ENCODE measurements around the gene RUBCN. TPM values are rescaled to one million over a fixed set of nuclear protein-coding genes. Genes with fewer than 3 reads are reported as not detected.
"Not testable (repeated sequence)": the region's sequence is repeated elsewhere in the genome, so short reads cannot be mapped to it uniquely, and the experiment has no call there.

Gene RUBCN
- total RNA-seq, 2 donors from 2014 or later: 42.7 to 59.7 TPM

DNA sequence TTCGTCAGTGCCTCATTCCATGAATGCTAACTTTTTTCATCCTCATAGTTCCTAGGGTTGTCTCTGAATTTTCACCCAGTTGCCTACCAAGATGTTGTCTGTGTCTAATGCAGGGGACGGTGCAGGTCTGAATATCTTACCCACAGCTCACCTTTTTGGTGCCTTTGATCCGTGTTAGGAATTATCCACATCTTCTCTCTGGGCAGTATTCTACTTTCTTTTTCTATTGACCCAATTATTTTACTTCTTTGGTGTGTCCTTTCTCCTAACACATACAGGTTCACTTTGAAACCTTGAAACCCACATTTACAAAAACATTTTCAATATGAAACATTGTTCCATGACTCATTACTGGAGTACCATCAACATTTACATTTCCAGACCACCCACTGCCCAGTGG is 80.6 kb downstream of the RUBCN start:
- not testable (repeated sequence) for H3K4me1 Mint-ChIP-seq (ENCODE audit: low read depth in 2 of 2); H3K9me3 Mint-ChIP-seq; ATAC-seq; DNase-seq (ENCODE audit: low spot score); H3K36me3 Mint-ChIP-seq; H3K27me3 Mint-ChIP-seq
- Mint-ChIP-seq H3K4me3 (peak overlapping the region; percentile 90), H3K27ac (peak overlapping the region; percentile 30 to 81)

GRCh38 chr3:197654998-197655330 is 81.7 kb downstream of the RUBCN start:
- not testable (repeated sequence) for DNase-seq (ENCODE audit: low spot score); H3K27ac Mint-ChIP-seq; H3K4me1 Mint-ChIP-seq (ENCODE audit: low read depth in 2 of 2); H3K27me3 Mint-ChIP-seq; H3K9me3 Mint-ChIP-seq; H3K36me3 Mint-ChIP-seq; H3K4me3 Mint-ChIP-seq
- peak in 1 of 2 donors; percentile 46 for ATAC-seq

DNA sequence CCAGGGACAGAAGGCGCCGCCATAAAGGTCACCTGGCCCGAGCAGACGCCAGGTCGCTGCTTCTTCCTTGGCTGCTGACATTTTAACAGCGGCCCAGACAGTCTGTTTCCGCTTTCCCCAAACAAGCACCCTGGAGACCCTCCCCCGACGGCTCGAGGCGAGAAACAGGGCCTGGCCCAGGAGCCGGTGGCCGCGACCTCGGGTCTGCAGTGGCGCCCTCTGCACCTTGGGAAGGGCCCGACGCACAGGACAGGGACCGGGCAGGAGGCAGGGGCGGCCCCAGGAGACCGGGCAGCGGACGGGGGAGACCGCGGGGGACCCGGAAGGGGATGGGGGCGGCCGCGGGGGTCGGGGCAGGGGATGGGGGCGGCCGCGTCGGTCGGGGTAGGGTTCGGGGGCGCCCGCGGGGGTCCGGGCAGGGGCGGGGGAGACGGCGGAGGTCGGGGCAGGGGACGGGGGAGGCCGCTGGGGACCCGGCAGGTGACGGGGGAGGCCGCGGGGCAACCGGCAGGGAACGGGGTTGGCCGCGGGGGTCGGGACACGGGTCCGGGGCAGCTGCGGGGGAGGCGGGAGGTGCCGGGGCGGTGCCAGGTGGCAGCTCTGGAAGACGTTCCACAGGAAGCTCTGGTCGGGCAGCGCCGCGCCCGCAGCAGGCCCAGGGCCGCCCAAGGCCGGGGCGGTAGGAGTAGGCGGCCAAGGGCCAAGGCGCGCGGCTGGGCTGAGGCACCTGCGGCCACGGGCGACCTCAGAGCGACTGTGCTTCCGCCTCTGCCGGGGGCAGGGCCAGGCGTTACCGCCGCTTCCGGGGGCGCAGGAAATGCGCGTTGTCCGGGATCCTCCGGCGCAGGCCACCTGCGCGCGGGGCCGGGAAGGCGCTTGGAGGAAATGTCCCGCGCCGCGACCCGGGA is 82.4 kb downstream of the RUBCN start:
- H3K4me1 Mint-ChIP-seq (ENCODE audit: low read depth in 2 of 2); H3K36me3 Mint-ChIP-seq; H3K27me3 Mint-ChIP-seq; H3K4me3 Mint-ChIP-seq; H3K9me3 Mint-ChIP-seq; H3K27ac Mint-ChIP-seq: not testable (repeated sequence)
- peak; percentile 96 to 98 for ATAC-seq
- peak; percentile 76 for DNase-seq (ENCODE audit: low spot score)

GRCh38 chr3:197652860-197653259 is 83.8 kb downstream of the RUBCN start:
- H3K27ac Mint-ChIP-seq, H3K4me3 Mint-ChIP-seq: not testable (repeated sequence)

DNA sequence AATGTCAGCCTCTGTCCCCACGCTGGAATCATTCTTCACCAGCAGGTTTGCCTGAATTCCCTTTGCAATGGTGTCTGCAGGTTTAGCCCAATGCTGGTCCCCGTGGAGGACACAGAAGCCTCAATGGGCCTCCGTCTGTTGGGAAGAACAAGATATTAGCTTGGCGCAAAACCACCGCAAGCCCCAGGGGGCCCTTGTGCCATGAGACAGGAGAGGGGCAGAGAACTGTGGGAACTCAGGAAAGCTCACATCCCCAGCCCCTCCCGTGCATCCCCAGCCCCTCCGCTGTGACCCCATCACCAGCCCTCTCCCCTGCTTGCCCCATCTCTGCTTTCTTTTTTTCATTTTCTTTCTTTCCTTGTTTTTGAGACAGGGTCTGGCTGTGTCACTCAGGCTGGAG is 89.1 kb downstream of the RUBCN start:
- not testable (repeated sequence) for ATAC-seq; H3K36me3 Mint-ChIP-seq; H3K27ac Mint-ChIP-seq; H3K9me3 Mint-ChIP-seq; H3K4me3 Mint-ChIP-seq; DNase-seq (ENCODE audit: low spot score); H3K27me3 Mint-ChIP-seq; H3K4me1 Mint-ChIP-seq (ENCODE audit: low read depth in 2 of 2)

More at GRCh38 chr3:197652860-197653259, 83.8 kb downstream of the RUBCN start:
- not testable (repeated sequence) for H3K9me3 Mint-ChIP-seq; H3K27me3 Mint-ChIP-seq; H3K4me1 Mint-ChIP-seq (ENCODE audit: low read depth in 2 of 2); DNase-seq (ENCODE audit: low spot score); ATAC-seq; H3K36me3 Mint-ChIP-seq

DNA sequence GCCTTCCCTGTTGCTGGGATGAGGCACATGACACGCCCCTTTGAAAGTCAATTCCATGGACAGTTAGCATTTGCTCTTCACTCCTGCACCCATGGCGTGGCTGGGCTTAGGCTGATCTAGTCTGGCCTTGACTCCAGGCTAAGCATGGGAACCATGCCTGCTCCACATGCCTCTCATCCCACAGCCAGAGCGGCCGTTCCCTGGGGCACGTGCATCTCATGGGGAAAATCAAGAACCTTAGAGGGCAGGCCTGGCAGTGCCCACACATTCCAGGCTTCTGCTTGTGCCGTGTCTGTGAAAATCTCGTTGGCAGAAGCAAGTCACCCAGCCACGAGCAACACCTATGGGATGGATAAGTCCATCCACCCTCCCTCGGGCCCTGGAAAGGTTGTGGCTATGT is 89.5 kb downstream of the RUBCN start:
- not testable (repeated sequence) for H3K9me3 Mint-ChIP-seq; H3K4me3 Mint-ChIP-seq; H3K36me3 Mint-ChIP-seq; H3K27ac Mint-ChIP-seq; ATAC-seq; DNase-seq (ENCODE audit: low spot score); H3K4me1 Mint-ChIP-seq (ENCODE audit: low read depth in 2 of 2); H3K27me3 Mint-ChIP-seq

- H3K27me3 Mint-ChIP-seq; ATAC-seq; H3K9me3 Mint-ChIP-seq; H3K27ac Mint-ChIP-seq; H3K4me1 Mint-ChIP-seq (ENCODE audit: low read depth in 2 of 2); H3K4me3 Mint-ChIP-seq; DNase-seq (ENCODE audit: low spot score); H3K36me3 Mint-ChIP-seq: not testable (repeated sequence)
Observed at GRCh38 chr3:197646294-197646693, 90.4 kb downstream of the RUBCN start.

GRCh38 chr3:197637556-197637955 is 99.1 kb downstream of the RUBCN start:
- not testable (repeated sequence) for DNase-seq (ENCODE audit: low spot score); H3K4me3 Mint-ChIP-seq; H3K9me3 Mint-ChIP-seq; H3K27ac Mint-ChIP-seq; H3K36me3 Mint-ChIP-seq; H3K27me3 Mint-ChIP-seq; ATAC-seq
- H3K4me1 Mint-ChIP-seq (ENCODE audit: low read depth in 2 of 2): peaks cover 0 to 19% of the 10 kb centered on the region in 2 donors

- H3K36me3 Mint-ChIP-seq; H3K4me3 Mint-ChIP-seq; ATAC-seq; H3K4me1 Mint-ChIP-seq (ENCODE audit: low read depth in 2 of 2); H3K9me3 Mint-ChIP-seq; DNase-seq (ENCODE audit: low spot score); H3K27ac Mint-ChIP-seq; H3K27me3 Mint-ChIP-seq: not testable (repeated sequence)
Observed at GRCh38 chr3:197631989-197632388, 104.7 kb downstream of the RUBCN start.

GRCh38 chr3:197630766-197631165 is 105.9 kb downstream of the RUBCN start:
- H3K4me1 Mint-ChIP-seq (ENCODE audit: low read depth in 2 of 2); H3K4me3 Mint-ChIP-seq; H3K9me3 Mint-ChIP-seq; H3K27ac Mint-ChIP-seq; H3K36me3 Mint-ChIP-seq; DNase-seq (ENCODE audit: low spot score); ATAC-seq; H3K27me3 Mint-ChIP-seq: not testable (repeated sequence)

DNA sequence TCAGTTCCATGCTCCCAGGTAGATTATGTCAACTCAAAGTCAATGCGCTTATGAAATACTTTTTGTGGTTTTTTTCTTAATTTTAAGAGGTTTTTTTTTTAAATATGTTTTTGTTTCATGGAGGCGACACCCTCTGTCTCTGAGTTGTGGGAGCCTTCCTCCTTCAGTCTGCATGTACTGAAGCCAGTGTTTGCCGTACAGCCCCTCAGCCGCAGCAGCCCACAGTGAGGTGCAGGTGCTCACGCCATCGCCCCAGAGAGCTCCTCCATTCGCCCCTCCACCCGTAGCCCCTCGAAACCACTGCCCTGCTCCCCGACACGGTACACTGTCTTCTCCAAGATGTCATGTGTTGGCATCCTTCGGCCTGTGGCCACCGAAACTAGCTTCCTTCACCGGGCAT is 107.4 kb downstream of the RUBCN start:
- not testable (repeated sequence) for H3K4me3 Mint-ChIP-seq; H3K4me1 Mint-ChIP-seq (ENCODE audit: low read depth in 2 of 2); H3K27me3 Mint-ChIP-seq; H3K9me3 Mint-ChIP-seq; ATAC-seq; DNase-seq (ENCODE audit: low spot score); H3K36me3 Mint-ChIP-seq; H3K27ac Mint-ChIP-seq

- not testable (repeated sequence) for H3K9me3 Mint-ChIP-seq; H3K4me1 Mint-ChIP-seq (ENCODE audit: low read depth in 2 of 2); H3K27me3 Mint-ChIP-seq; H3K36me3 Mint-ChIP-seq
- Mint-ChIP-seq H3K4me3 (peak overlapping the region; percentile 45), H3K27ac (peak overlapping the region; percentile 50 to 64)
- ATAC-seq (peak; percentile 92 to 94), DNase-seq (ENCODE audit: low spot score) (peak; percentile 93)
Observed at GRCh38 chr3:197627772-197628523, 108.8 kb downstream of the RUBCN start.

- not testable (repeated sequence) for H3K4me1 Mint-ChIP-seq (ENCODE audit: low read depth in 2 of 2); H3K27me3 Mint-ChIP-seq; H3K9me3 Mint-ChIP-seq; DNase-seq (ENCODE audit: low spot score); H3K36me3 Mint-ChIP-seq; H3K4me3 Mint-ChIP-seq
- peak; percentile 66 to 83 for ATAC-seq
- peak overlapping the region in 1 of 2 donors; percentile 35 for H3K27ac Mint-ChIP-seq
Observed at GRCh38 chr3:197627158-197627771, 109.4 kb downstream of the RUBCN start.
